Astrocyte of the cerebellum (primary cell): ENCODE results near the gene SLC2A4.

Experiments used
- DNase-seq: peaks from one replicate; pipeline ENCODE4 v3.0.0-alpha.2; 2011; ENCODE audit warnings: low read depth
- H3K4me3 ChIP-seq: 2 replicates; pipeline ENCODE4 v1.5.1; 2011; ENCODE audit warnings: mild to moderate bottlenecking, low read depth, low read length, moderate library complexity
- in situ Hi-C: cut with HindIII; loops from 2 replicates; pipeline ENCODE4 v1.10.0; 2017; ENCODE audit warnings: low sequenced_read_pairs
- TF ChIP-seq, protein P1 (sequence below): IDR thresholded peaks from 2 replicates; pipeline ENCODE4 v1.5.1; 2012; ENCODE audit warnings: low read length, low read depth, moderate library complexity, mild to moderate bottlenecking; ENCODE audit errors: missing control alignments

SLC2A4 gene

DNA sequence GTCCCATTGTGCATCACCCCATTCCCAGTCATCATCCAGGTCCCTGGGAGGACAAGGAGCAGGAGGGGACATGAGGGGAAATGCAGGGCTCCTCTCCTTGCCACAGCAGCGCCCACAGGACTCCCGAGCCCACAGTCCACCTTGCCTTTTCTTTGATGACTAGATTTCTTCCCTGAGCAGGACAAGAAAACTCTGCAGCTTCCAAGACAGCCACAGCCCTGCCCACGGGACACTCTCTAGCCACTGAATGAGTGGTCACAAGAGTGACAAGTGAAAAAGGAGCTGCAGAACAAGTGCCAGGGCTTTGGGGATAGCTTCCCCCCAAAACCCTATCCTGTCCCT lies 42.9 kb downstream of the SLC2A4 start:
- no peak overlapping the region for H3K4me3 ChIP-seq
- DNase-seq: no peak
- in situ Hi-C loops: no loop called here
- TF ChIP-seq, protein P1, sequence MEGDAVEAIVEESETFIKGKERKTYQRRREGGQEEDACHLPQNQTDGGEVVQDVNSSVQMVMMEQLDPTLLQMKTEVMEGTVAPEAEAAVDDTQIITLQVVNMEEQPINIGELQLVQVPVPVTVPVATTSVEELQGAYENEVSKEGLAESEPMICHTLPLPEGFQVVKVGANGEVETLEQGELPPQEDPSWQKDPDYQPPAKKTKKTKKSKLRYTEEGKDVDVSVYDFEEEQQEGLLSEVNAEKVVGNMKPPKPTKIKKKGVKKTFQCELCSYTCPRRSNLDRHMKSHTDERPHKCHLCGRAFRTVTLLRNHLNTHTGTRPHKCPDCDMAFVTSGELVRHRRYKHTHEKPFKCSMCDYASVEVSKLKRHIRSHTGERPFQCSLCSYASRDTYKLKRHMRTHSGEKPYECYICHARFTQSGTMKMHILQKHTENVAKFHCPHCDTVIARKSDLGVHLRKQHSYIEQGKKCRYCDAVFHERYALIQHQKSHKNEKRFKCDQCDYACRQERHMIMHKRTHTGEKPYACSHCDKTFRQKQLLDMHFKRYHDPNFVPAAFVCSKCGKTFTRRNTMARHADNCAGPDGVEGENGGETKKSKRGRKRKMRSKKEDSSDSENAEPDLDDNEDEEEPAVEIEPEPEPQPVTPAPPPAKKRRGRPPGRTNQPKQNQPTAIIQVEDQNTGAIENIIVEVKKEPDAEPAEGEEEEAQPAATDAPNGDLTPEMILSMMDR: no peak

GRCh38 chr17:7325031-7325528 lies 43.6 kb downstream of the SLC2A4 start:
- in situ Hi-C loops: no loop called here
- TF ChIP-seq, protein P1: no peak
- DNase-seq: no peak
- no peak overlapping the region for H3K4me3 ChIP-seq

DNA sequence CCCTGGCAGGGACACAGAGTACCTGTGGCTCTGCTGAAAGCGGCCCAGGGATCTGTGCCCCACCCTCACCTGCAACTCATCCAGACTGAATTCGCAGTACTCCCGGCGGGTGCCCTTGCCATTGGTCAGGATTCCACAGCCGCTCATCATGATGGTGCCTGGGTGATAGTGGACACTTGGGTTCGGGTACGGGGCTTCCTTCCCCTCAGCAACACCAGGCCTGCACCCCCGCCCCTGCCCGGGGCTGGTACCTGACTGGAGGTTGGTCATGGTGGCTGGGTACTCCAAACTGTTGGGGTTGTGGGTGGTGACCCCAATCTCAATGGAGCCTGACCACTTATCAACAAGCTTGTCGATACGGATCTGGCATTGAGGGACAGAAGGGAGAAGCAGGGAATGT lies 44.7 kb downstream of the SLC2A4 start:
- in situ Hi-C loops: no loop called here
- no peak for DNase-seq

DNA sequence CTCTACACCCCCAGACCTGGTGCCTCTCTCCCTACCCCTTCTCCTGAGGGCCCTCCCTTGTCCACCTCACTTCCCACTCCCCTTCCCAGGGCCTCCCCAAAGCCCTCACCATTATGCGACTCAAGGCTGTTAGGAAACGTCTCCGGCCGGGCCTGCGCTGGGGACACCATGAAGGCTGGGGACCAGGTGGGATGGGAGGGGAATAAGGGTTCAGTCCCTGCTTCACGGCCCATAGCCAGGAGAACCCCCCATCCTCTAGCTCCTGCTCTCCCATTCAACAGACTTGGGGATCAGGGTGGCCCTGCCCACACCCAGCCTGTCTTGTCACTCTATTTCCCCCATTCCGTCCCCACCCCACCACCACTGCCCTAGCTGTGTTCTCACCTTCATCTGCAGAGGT lies 45.5 kb downstream of the SLC2A4 start:
- in situ Hi-C loops: no loop called here

More for the DNA sequence above, 44.7 kb downstream of the SLC2A4 start:
- TF ChIP-seq, protein P1: no peak
- no peak overlapping the region for H3K4me3 ChIP-seq

GRCh38 chr17:7327501-7327900 lies 46.0 kb downstream of the SLC2A4 start:
- TF ChIP-seq, protein P1: no peak
- in situ Hi-C loops: no loop called here
- DNase-seq: no peak
- H3K4me3 ChIP-seq: no peak overlapping the region

More for the DNA sequence above, 45.5 kb downstream of the SLC2A4 start:
- no peak overlapping the region for H3K4me3 ChIP-seq
- TF ChIP-seq, protein P1: no peak
- no peak for DNase-seq

DNA sequence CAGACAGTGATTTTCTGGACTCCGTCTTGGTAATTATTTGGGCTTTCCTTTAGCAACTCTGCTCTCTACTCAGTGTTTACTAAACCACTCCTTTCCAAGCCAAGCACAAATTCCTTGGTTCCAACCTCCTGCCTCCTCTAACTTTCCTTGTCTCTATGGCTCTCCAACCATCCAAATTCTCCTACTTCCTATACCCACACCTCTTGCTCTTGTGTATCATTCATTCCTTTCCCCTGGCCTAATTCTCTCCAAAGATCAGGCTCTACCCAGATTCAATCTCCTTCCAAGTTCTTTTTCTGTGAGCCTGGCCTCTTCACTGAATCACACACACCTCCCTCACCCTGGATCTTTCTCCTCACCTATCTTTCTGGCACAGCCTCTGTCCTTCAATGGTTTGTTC lies 46.5 kb downstream of the SLC2A4 start:
- no peak for DNase-seq
- peak overlapping the region; percentile 62 for H3K4me3 ChIP-seq
- TF ChIP-seq, protein P1: no peak
- in situ Hi-C loops: no loop called here
